ENCODE data around the gene JSRP1.

DNA sequence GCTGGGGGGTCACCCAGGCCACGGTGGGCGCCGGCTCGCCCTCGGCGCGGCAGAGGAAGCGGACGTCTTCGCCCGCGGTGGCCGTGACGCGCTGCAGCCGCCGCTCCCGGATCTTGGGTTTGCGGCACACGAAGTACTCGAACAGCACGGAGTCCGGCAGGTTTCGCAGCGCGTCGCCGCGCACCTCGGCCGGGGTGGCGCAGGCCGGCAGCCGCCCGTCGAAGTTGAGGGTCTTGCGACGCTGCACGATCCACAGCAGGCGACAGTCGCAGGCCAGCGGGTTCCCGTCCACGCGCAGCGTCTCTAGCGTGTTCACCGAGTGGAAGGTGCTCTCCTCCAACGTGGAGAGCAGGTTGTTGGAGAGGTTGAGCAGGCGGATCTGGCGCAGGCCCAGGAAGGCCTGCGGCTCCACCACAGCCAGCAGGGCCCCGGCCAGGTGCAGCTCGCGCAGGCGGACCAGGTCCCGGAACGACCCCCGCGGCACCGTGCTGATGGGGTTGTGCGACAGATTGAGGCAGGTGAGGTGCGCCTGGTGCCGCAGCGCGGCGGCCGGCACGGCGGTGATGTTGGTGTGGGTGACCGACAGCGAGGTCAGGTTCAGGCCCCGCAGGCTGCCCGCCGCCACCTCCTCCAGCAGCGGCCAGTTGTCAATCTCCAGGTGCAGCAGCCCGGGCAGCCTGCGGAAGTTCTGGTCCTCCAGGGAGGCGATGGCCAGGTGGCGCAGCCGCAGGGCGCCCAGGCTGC lies 34.4 kb upstream of the JSRP1 start:
- TF ChIP-seq, protein P1, sequence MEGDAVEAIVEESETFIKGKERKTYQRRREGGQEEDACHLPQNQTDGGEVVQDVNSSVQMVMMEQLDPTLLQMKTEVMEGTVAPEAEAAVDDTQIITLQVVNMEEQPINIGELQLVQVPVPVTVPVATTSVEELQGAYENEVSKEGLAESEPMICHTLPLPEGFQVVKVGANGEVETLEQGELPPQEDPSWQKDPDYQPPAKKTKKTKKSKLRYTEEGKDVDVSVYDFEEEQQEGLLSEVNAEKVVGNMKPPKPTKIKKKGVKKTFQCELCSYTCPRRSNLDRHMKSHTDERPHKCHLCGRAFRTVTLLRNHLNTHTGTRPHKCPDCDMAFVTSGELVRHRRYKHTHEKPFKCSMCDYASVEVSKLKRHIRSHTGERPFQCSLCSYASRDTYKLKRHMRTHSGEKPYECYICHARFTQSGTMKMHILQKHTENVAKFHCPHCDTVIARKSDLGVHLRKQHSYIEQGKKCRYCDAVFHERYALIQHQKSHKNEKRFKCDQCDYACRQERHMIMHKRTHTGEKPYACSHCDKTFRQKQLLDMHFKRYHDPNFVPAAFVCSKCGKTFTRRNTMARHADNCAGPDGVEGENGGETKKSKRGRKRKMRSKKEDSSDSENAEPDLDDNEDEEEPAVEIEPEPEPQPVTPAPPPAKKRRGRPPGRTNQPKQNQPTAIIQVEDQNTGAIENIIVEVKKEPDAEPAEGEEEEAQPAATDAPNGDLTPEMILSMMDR (IDR thresholded peaks at IDR 0.05): no peak
- no peak for TF ChIP-seq POLR2A (IDR thresholded peaks at IDR 0.05)

All from esophagus squamous epithelium (tissue), 4 donors.